ENCODE results near the gene SERP1. TPM values are rescaled to one million over a fixed set of nuclear protein-coding genes. Genes with fewer than 3 reads are reported as not detected.

SERP1 gene
- total RNA-seq, 1 experiment from 2014 or later, result 91.7 TPM

DNA sequence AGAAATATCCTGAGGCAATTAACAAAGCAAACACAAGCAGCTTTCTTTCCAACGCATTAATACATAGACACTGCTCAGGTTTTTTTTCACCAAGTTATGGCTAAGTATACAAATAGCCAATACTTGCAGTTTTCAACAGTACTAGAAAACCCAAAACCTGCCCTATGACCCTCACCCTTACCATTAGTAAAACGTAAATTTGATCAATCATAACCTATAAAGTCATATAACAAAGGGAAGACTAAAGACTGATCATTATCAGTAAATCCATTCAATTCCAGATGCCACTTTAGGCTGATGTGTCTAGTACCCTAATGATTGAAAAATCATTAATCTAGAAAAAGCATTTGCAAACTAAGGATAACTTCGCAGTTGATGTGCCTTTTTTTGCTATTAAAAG, 3.2 kb downstream of the SERP1 start:
- H3K27me3 ChIP-seq (replicated peaks; ENCODE audit: insufficient read depth, low read depth, low read length, poor library complexity), result no peaks in the 10 kb centered on the region
- H3K4me3 ChIP-seq (ENCODE audit: low read depth, low read length, poor library complexity, severe bottlenecking), result no peak overlapping the region
- ChIA-PET CTCF (no interaction called here), POLR2A (ENCODE audit: low non-redundant PET) (no interaction called here)
- no peak for DNase-seq (ENCODE audit: low spot score)
- no peaks in the 10 kb centered on the region for H3K9me3 ChIP-seq (ENCODE audit: low read depth, low read length, poor library complexity, severe bottlenecking)
- H3K36me3 ChIP-seq (ENCODE audit: insufficient read depth, low read length, poor library complexity, severe bottlenecking), result peaks cover 30% of the 10 kb centered on the region
- intact Hi-C loops (cut with micrococcal nuclease; ENCODE audit: unreplicated experiment), result no loop called here
- H3K4me1 ChIP-seq (ENCODE audit: insufficient read depth, low read length, poor library complexity, severe bottlenecking), result peaks cover 17% of the 10 kb centered on the region
- BruUV-seq (replicated peaks), result no TSS peak
- H3K27ac ChIP-seq (ENCODE audit: low read depth, low read length, poor library complexity, severe bottlenecking), result no peak overlapping the region
- TF ChIP-seq EZH2 (IDR thresholded peaks at IDR 0.05; ENCODE audit: borderline replicate concordance, low read depth, low read length, poor library complexity, severe bottlenecking), result no peak
- TF ChIP-seq, protein P1, sequence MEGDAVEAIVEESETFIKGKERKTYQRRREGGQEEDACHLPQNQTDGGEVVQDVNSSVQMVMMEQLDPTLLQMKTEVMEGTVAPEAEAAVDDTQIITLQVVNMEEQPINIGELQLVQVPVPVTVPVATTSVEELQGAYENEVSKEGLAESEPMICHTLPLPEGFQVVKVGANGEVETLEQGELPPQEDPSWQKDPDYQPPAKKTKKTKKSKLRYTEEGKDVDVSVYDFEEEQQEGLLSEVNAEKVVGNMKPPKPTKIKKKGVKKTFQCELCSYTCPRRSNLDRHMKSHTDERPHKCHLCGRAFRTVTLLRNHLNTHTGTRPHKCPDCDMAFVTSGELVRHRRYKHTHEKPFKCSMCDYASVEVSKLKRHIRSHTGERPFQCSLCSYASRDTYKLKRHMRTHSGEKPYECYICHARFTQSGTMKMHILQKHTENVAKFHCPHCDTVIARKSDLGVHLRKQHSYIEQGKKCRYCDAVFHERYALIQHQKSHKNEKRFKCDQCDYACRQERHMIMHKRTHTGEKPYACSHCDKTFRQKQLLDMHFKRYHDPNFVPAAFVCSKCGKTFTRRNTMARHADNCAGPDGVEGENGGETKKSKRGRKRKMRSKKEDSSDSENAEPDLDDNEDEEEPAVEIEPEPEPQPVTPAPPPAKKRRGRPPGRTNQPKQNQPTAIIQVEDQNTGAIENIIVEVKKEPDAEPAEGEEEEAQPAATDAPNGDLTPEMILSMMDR (conservative IDR thresholded peaks at IDR 0.05; ENCODE audit: low read depth, low read length), result no peak

DNA sequence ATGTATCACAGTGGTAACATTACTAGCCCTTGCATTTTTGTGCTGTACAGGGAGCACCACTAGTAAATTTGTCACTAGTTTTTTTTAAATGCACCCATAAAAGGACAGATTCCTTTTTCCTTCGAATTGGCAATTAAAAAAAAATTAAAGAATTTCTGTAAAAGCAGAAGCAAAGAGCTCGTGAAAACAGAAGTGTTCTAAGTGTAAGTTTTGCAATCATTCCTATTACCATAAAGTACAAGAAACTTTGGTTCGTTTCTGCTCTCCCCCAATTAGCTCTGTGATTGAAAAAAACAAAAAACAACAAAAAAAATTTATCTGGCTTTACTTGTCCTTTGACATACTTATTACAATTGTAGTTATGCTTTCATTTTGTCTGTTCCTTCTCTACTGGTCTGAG, 5.3 kb downstream of the SERP1 start:
- Histone ChIP-seq H3K27ac (ENCODE audit: low read depth, low read length, poor library complexity, severe bottlenecking) (no peak overlapping the region), H3K4me1 (ENCODE audit: insufficient read depth, low read length, poor library complexity, severe bottlenecking) (peaks cover 9% of the 10 kb centered on the region), H3K4me3 (ENCODE audit: low read depth, low read length, poor library complexity, severe bottlenecking) (no peak overlapping the region), H3K36me3 (ENCODE audit: insufficient read depth, low read length, poor library complexity, severe bottlenecking) (peaks cover 30% of the 10 kb centered on the region), H3K9me3 (ENCODE audit: low read depth, low read length, poor library complexity, severe bottlenecking) (no peaks in the 10 kb centered on the region), H3K27me3 (replicated peaks; ENCODE audit: insufficient read depth, low read depth, low read length, poor library complexity) (no peaks in the 10 kb centered on the region)
- TF ChIP-seq, protein P1 (conservative IDR thresholded peaks at IDR 0.05; ENCODE audit: low read depth, low read length), result no peak
- TF ChIP-seq EZH2 (IDR thresholded peaks at IDR 0.05; ENCODE audit: borderline replicate concordance, low read depth, low read length, poor library complexity, severe bottlenecking), result no peak
- no peak for DNase-seq (ENCODE audit: low spot score)
- CTCF ChIA-PET, result interaction anchor here (0.7 kb wide), 1 partner anchor 1586 kb away, joined by 3 read pairs; no protein-coding TSS in a partner anchor
- no TSS peak for BruUV-seq (replicated peaks)
- POLR2A ChIA-PET (ENCODE audit: low non-redundant PET), result no interaction called here
- intact Hi-C loops (cut with micrococcal nuclease; ENCODE audit: unreplicated experiment), result no loop called here

DNA sequence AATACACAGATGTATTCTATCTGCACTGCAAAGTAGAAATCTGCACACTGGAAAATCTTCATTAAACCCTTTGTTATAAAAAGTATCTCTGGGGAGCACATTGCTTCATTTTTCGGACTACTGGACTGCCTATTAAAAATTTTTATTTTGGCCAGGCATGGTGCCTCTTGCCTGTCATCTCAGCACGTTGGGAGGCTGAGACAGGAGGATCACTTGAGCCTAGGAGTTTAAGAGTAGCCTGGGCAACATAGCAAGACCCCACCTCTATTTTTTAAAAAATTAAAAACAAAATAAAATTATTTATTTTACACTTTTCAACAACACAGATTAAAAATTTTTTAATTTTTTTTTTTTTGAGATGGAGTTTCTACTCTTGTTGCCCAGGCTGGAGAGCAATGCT, 6.0 kb downstream of the SERP1 start:
- H3K4me1 ChIP-seq (ENCODE audit: insufficient read depth, low read length, poor library complexity, severe bottlenecking), result peaks cover 9% of the 10 kb centered on the region
- ChIA-PET CTCF (no interaction called here), POLR2A (ENCODE audit: low non-redundant PET) (no interaction called here)
- BruUV-seq (replicated peaks), result no TSS peak
- intact Hi-C loops (cut with micrococcal nuclease; ENCODE audit: unreplicated experiment), result no loop called here
- TF ChIP-seq, protein P1 (conservative IDR thresholded peaks at IDR 0.05; ENCODE audit: low read depth, low read length), result no peak
- TF ChIP-seq EZH2 (IDR thresholded peaks at IDR 0.05; ENCODE audit: borderline replicate concordance, low read depth, low read length, poor library complexity, severe bottlenecking), result no peak
- H3K27ac ChIP-seq (ENCODE audit: low read depth, low read length, poor library complexity, severe bottlenecking), result no peak overlapping the region
- H3K9me3 ChIP-seq (ENCODE audit: low read depth, low read length, poor library complexity, severe bottlenecking), result no peaks in the 10 kb centered on the region
- H3K36me3 ChIP-seq (ENCODE audit: insufficient read depth, low read length, poor library complexity, severe bottlenecking), result peaks cover 30% of the 10 kb centered on the region
- no peak overlapping the region for H3K4me3 ChIP-seq (ENCODE audit: low read depth, low read length, poor library complexity, severe bottlenecking)
- no peak for DNase-seq (ENCODE audit: low spot score)
- no peaks in the 10 kb centered on the region for H3K27me3 ChIP-seq (replicated peaks; ENCODE audit: insufficient read depth, low read depth, low read length, poor library complexity)
